ENCODE results near the gene THBS3. TPM values are rescaled to one million over a fixed set of nuclear protein-coding genes. Genes with fewer than 3 reads are reported as not detected.

Gene THBS3
- total RNA-seq, 2 donors from 2014 or later = 10.9 to 11.2 TPM

- Histone ChIP-seq H3K4me3 (no peak overlapping the region), H3K27me3 (no peaks in the 10 kb centered on the region), H3K9me3 (no peaks in the 10 kb centered on the region), H3K36me3 (no peaks in the 10 kb centered on the region), H3K4me1 (peaks cover 0 to 11% of the 10 kb centered on the region in 2 donors), H3K27ac (no peak overlapping the region)
- no peak for TF ChIP-seq CTCF (IDR thresholded peaks at IDR 0.05)
- no peak for DNase-seq (ENCODE audit: low spot score)
Measured at GRCh38 chr1:155182052-155182550, 25.6 kb downstream of the THBS3 start.

GRCh38 chr1:155181371-155182051 lies 26.2 kb downstream of the THBS3 start:
- H3K4me1 ChIP-seq = peaks cover 0 to 16% of the 10 kb centered on the region in 2 donors
- H3K9me3 ChIP-seq = no peaks in the 10 kb centered on the region
- no peaks in the 10 kb centered on the region for H3K36me3 ChIP-seq
- H3K27ac ChIP-seq = no peak overlapping the region
- DNase-seq (ENCODE audit: low spot score) = no peak
- no peak for TF ChIP-seq CTCF (IDR thresholded peaks at IDR 0.05)
- H3K4me3 ChIP-seq = no peak overlapping the region
- no peaks in the 10 kb centered on the region for H3K27me3 ChIP-seq

- Histone ChIP-seq H3K4me1 (peaks cover 0 to 7% of the 10 kb centered on the region in 2 donors), H3K36me3 (no peaks in the 10 kb centered on the region), H3K27ac (no peak overlapping the region), H3K4me3 (no peak overlapping the region), H3K9me3 (no peaks in the 10 kb centered on the region), H3K27me3 (peaks cover 0 to 1% of the 10 kb centered on the region in 2 donors)
- DNase-seq (ENCODE audit: low spot score) = no peak
- no peak for TF ChIP-seq CTCF (IDR thresholded peaks at IDR 0.05)
Measured at GRCh38 chr1:155179112-155180031, 28.3 kb downstream of the THBS3 start.

- H3K4me1 ChIP-seq = peaks cover 0 to 13% of the 10 kb centered on the region in 2 donors
- H3K36me3 ChIP-seq = no peaks in the 10 kb centered on the region
- TF ChIP-seq CTCF (IDR thresholded peaks at IDR 0.05) = no peak
- H3K4me3 ChIP-seq = peak overlapping the region in 1 of 2 donors; percentile 22
- no peaks in the 10 kb centered on the region for H3K9me3 ChIP-seq
- DNase-seq (ENCODE audit: low spot score) = no peak
- H3K27ac ChIP-seq = no peak overlapping the region
- peaks cover 0 to 8% of the 10 kb centered on the region in 2 donors for H3K27me3 ChIP-seq
Measured at GRCh38 chr1:155178441-155179111, 29.1 kb downstream of the THBS3 start.

GRCh38 chr1:155177918-155178281 lies 29.8 kb downstream of the THBS3 start:
- no peak overlapping the region for H3K27ac ChIP-seq
- no peak for TF ChIP-seq CTCF (IDR thresholded peaks at IDR 0.05)
- peaks cover 0 to 8% of the 10 kb centered on the region in 2 donors for H3K27me3 ChIP-seq
- no peaks in the 10 kb centered on the region for H3K36me3 ChIP-seq
- H3K9me3 ChIP-seq = no peaks in the 10 kb centered on the region
- no peak for DNase-seq (ENCODE audit: low spot score)
- peaks cover 0 to 17% of the 10 kb centered on the region in 2 donors for H3K4me1 ChIP-seq
- peak overlapping the region in 1 of 2 donors; percentile 22 for H3K4me3 ChIP-seq
